Measurements from ENCODE around the gene HS6ST3.
"Not testable (repeated sequence)": the region's sequence is repeated elsewhere in the genome, so short reads cannot be mapped to it uniquely, and the experiment has no call there.

Gene HS6ST3

GRCh38 chr13:96460609-96461008 is 370.7 kb downstream of the HS6ST3 start:
- no peak for DNase-seq

GRCh38 chr13:96473526-96474180 is 383.7 kb downstream of the HS6ST3 start:
- DNase-seq = no peak

GRCh38 chr13:96474181-96474557 is 384.3 kb downstream of the HS6ST3 start:
- DNase-seq = no peak

- no peak for DNase-seq
Observed at GRCh38 chr13:96475103-96475502, 385.2 kb downstream of the HS6ST3 start.

- DNase-seq = no peak
Observed at GRCh38 chr13:96481482-96481881, 391.6 kb downstream of the HS6ST3 start.

GRCh38 chr13:96490496-96490989 is 400.6 kb downstream of the HS6ST3 start:
- DNase-seq = no peak

GRCh38 chr13:96491103-96491502 is 401.2 kb downstream of the HS6ST3 start:
- no peak for DNase-seq

- no peak for DNase-seq
Observed at GRCh38 chr13:96492766-96493165, 402.9 kb downstream of the HS6ST3 start.

- no peak for DNase-seq
Observed at GRCh38 chr13:96499656-96500055, 409.7 kb downstream of the HS6ST3 start.

- DNase-seq = no peak
Observed at GRCh38 chr13:96500953-96501352, 411.0 kb downstream of the HS6ST3 start.

- no peak for DNase-seq
Observed at GRCh38 chr13:96503481-96503880, 413.6 kb downstream of the HS6ST3 start.

- DNase-seq = no peak
Observed at GRCh38 chr13:96511587-96511986, 421.7 kb downstream of the HS6ST3 start.

- no peak for DNase-seq
Observed at GRCh38 chr13:96519380-96519779, 429.5 kb downstream of the HS6ST3 start.

GRCh38 chr13:96524398-96525020 is 434.6 kb downstream of the HS6ST3 start:
- DNase-seq = not testable (repeated sequence)

- DNase-seq = no peak
Observed at GRCh38 chr13:96525715-96526114, 435.8 kb downstream of the HS6ST3 start.

- DNase-seq = no peak
Observed at GRCh38 chr13:96527497-96527896, 437.6 kb downstream of the HS6ST3 start.

GRCh38 chr13:96532804-96533203 is 442.9 kb downstream of the HS6ST3 start:
- no peak for DNase-seq

GRCh38 chr13:96533408-96533807 is 443.5 kb downstream of the HS6ST3 start:
- DNase-seq = no peak

- no peak for DNase-seq
Observed at GRCh38 chr13:96539791-96540190, 449.9 kb downstream of the HS6ST3 start.

- DNase-seq = no peak
Observed at GRCh38 chr13:96540670-96541069, 450.8 kb downstream of the HS6ST3 start.

- DNase-seq = no peak
Observed at GRCh38 chr13:96542986-96543385, 453.1 kb downstream of the HS6ST3 start.

GRCh38 chr13:96544957-96545356 is 455.1 kb downstream of the HS6ST3 start:
- DNase-seq = no peak

- DNase-seq = no peak
Observed at GRCh38 chr13:96546463-96546862, 456.6 kb downstream of the HS6ST3 start.

GRCh38 chr13:96551546-96551945 is 461.6 kb downstream of the HS6ST3 start:
- DNase-seq = no peak

- no peak for DNase-seq
Observed at GRCh38 chr13:96552559-96552958, 462.7 kb downstream of the HS6ST3 start.

All from T1000 (cell line).